Right lobe of liver (tissue), 6 donors: Measurements from ENCODE around the gene ANKRD16. TPM values are rescaled to one million over a fixed set of nuclear protein-coding genes. Genes with fewer than 3 reads are reported as not detected.

Experiments used
- ATAC-seq, 4 donors: fragments of 200-7000 bp; cut with Tn5 transposase; one replicate each; pipeline ENCODE4 v1.9.1; 2020; ENCODE audit warnings: mild to moderate bottlenecking in 4 of 4, moderate library complexity in 4 of 4
- DNase-seq, 3 donors: peaks; one replicate each; pipeline ENCODE4 v3.0.0-alpha.2; 2020
- H3K27ac ChIP-seq, 3 donors: fragments of 200-600 bp; one replicate each; pipeline ENCODE4 v1.8.0; 2022
- H3K27me3 ChIP-seq, 2 donors: fragments of 200-600 bp; one replicate each; pipeline ENCODE4 v1.8.0; 2022
- H3K36me3 ChIP-seq, 4 donors: fragments of 200-600 bp; sonication (generic) in 1 of 4; one replicate each; pipeline versions ENCODE4 v1.5.1 to v1.8.0; 2017 to 2022; ENCODE audit warnings: control low read depth in 1 of 4
- H3K4me1 ChIP-seq, 4 donors: fragments of 200-600 bp; sonication (generic) in 1 of 4; one replicate each; pipeline versions ENCODE4 v1.5.1 to v1.8.0; 2017 to 2022; ENCODE audit warnings: control low read depth in 1 of 4
- H3K4me3 ChIP-seq, 3 donors: fragments of 200-600 bp; one replicate each; pipeline ENCODE4 v1.8.0; 2022
- H3K9me3 ChIP-seq, 4 donors: fragments of 200-600 bp; sonication (generic) in 1 of 4; one replicate each; pipeline versions ENCODE4 v1.5.1 to v1.8.0; 2017 to 2022; ENCODE audit warnings: control low read depth in 1 of 4
- CTCF ChIP-seq, 4 donors: fragments of 200-600 bp in 3 of 4; fragments of 450-650 bp in 1 of 4; IDR thresholded peaks; one replicate each; pipeline versions ENCODE4 v1.5.1 to v1.8.0; 2016 to 2022; ENCODE audit warnings: antibody characterized with exemption in 4 of 4, mild to moderate bottlenecking in 2 of 4
- POLR2A ChIP-seq: fragments of 450-650 bp; IDR thresholded peaks from one replicate; pipeline ENCODE4 v1.6.1; 2017; ENCODE audit warnings: antibody characterized with exemption, mild to moderate bottlenecking
- WGBS: methylation state at CpG from one replicate; pipeline ENCODE4 v1.1.6; 2018; ENCODE audit warnings: low coverage, low lambda C conversion rate; ENCODE audit not compliant: insufficient coverage; ENCODE audit errors: missing lambda C conversion rate; 5-methylcytosine and 5-hydroxymethylcytosine counted together
- intact Hi-C, 2 donors: fragments of 100-400 bp; cut with DNase I; formaldehyde crosslinking; loops; one replicate each; pipeline versions ENCODE4 v1.11.2 to v1.14.1; 2022
- total RNA-seq, 6 experiments: library from RNA; depleted of rRNA in 2 of 6; stranded (reverse); fragments of >200 nt in 2 of 6; fragmentation: NEBNext Ultra II Directional in 3 of 6; extraction: Animal tissue kit (Norgen Biotek cat#: 25700) in 3 of 6; gene quantifications; one replicate each; pipeline versions ENCODE4 v1.1.0 to v1.2.4, GENCODE V29; 2016 to 2023
- donor health status: DM: no; HTN: yes; CAD: no.
- donor health status: DM: no; HTN: no; CAD: no.
- donor health status: DM: no; HTN: no; CAD: no.
- donor health status: DM: no; HTN: yes; CAD: no.
- donor health status: DM: no; HTN: yes; CAD: no.

ANKRD16 gene
- total RNA-seq, 6 experiments from 2014 or later: 1.8 to 6.1 (median 4.1) TPM

- no peak for TF ChIP-seq CTCF (IDR thresholded peaks at IDR 0.05)
- no peak for TF ChIP-seq POLR2A
- 100% methylated on average over 2 of the region's 6 CpGs for WGBS
- Histone ChIP-seq H3K27ac (no peak overlapping the region), H3K4me1 (peaks cover 0 to 5% (median 0%) of the 10 kb centered on the region in 4 donors), H3K36me3 (peaks cover 0 to under 1% (median 0%) of the 10 kb centered on the region in 4 donors), H3K9me3 (no peaks in the 10 kb centered on the region), H3K27me3 (no peaks in the 10 kb centered on the region), H3K4me3 (no peak overlapping the region)
- intact Hi-C loops: no loop called here
- ATAC-seq (no peak), DNase-seq (no peak)
These were observed 13.9 kb upstream of the ANKRD16 start for GRCh38 chr10:5903563-5903962.

- Histone ChIP-seq H3K27ac (no peak overlapping the region), H3K4me3 (no peak overlapping the region), H3K4me1 (peaks cover 0 to 5% (median 0%) of the 10 kb centered on the region in 4 donors), H3K27me3 (no peaks in the 10 kb centered on the region), H3K9me3 (no peaks in the 10 kb centered on the region), H3K36me3 (no peaks in the 10 kb centered on the region)
- no peak for TF ChIP-seq CTCF (IDR thresholded peaks at IDR 0.05)
- no peak for TF ChIP-seq POLR2A
- ATAC-seq (peak; percentile 75 to 90 (median 88)), DNase-seq (peak; percentile 65 to 75 (median 70))
- WGBS: 64% methylated on average over 18 of the region's 18 CpGs
- intact Hi-C loops: no loop called here
These were observed 13.0 kb upstream of the ANKRD16 start for GRCh38 chr10:5902511-5903274.

- no peaks in the 10 kb centered on the region for H3K27me3 ChIP-seq
- H3K27ac ChIP-seq: no peak overlapping the region
- TF ChIP-seq CTCF (IDR thresholded peaks at IDR 0.05) (no peak), POLR2A (no peak)
- peaks cover 0 to 11% (median 0%) of the 10 kb centered on the region in 4 donors for H3K36me3 ChIP-seq
- ATAC-seq: no peak
- WGBS: 96% methylated on average over 9 of the region's 13 CpGs
- H3K9me3 ChIP-seq: no peaks in the 10 kb centered on the region
- DNase-seq: no peak
- peaks cover 0 to 5% (median 0%) of the 10 kb centered on the region in 4 donors for H3K4me1 ChIP-seq
- H3K4me3 ChIP-seq: no peak overlapping the region
- intact Hi-C loops: no loop called here
These were observed 10.6 kb upstream of the ANKRD16 start for GRCh38 chr10:5900247-5900646.

GRCh38 chr10:5898163-5898562 lies 8.5 kb upstream of the ANKRD16 start:
- Histone ChIP-seq H3K4me3 (no peak overlapping the region), H3K27ac (no peak overlapping the region), H3K36me3 (peaks cover 0 to 25% (median 4%) of the 10 kb centered on the region in 4 donors), H3K27me3 (no peaks in the 10 kb centered on the region), H3K9me3 (no peaks in the 10 kb centered on the region), H3K4me1 (peaks cover 0 to 5% (median 0%) of the 10 kb centered on the region in 4 donors)
- intact Hi-C loops: no loop called here
- WGBS: 100% methylated on average over 6 of the region's 7 CpGs
- DNase-seq (no peak), ATAC-seq (no peak)
- no peak for TF ChIP-seq POLR2A
- TF ChIP-seq CTCF (IDR thresholded peaks at IDR 0.05): no peak
